A549 (cell line): Measurements from ENCODE around the gene AHCTF1. TPM values are rescaled to one million over a fixed set of nuclear protein-coding genes. Genes with fewer than 3 reads are reported as not detected.
"Not testable (repeated sequence)": the region's sequence is repeated elsewhere in the genome, so short reads cannot be mapped to it uniquely, and the experiment has no call there.

Experiments used
- ATAC-seq, 2 experiments: fragments of 200-7000 bp in 1 of 2; fragments of >200 bp in 1 of 2; cut with Nextera tagmentation in 1 of 2; cut with Tn5 transposase in 1 of 2; 3 replicates each; pipeline versions ENCODE4 v1.8.0 to v1.9.1; 2018 to 2020; ENCODE audit warnings: mild to moderate bottlenecking in 1 of 2, moderate library complexity in 1 of 2
- CTCF ChIA-PET: fragments of 300-600 bp; sonication (Branson Sonifier 250); formaldehyde crosslinking; extraction: SDS; loops from one replicate; lab custom pipeline; 2021; ENCODE audit warnings: antibody characterized with exemption, inconsistent platforms; lab: Yijun Ruan, JAX
- POLR2A ChIA-PET: fragments of 350-600 bp; formaldehyde crosslinking; extraction: SDS; loops from one replicate; lab custom pipeline; 2021; ENCODE audit warnings: antibody characterized with exemption, inconsistent platforms; lab: Yijun Ruan, JAX
- DNase-seq, 2 experiments: peaks; one replicate each; pipeline versions ENCODE4 v3.0.0 to v3.0.0-alpha.2; 2011 to 2016; ENCODE audit warnings: low read depth in 1 of 2, low spot score in 1 of 2
- FAIRE-seq: peaks from 2 replicates; lab custom pipeline; 2011; peaks lifted over from hg19 to GRCh38; lab: Jason Lieb, UNC
- H3K27ac ChIP-seq, 2 experiments: fragments of >200 bp; sonication (Bioruptor Twin); formaldehyde crosslinking; 3 replicates each; pipeline ENCODE4 v1.5.1; 2016 to 2017
- H3K4me1 ChIP-seq: fragments of >200 bp; sonication (Bioruptor Twin); formaldehyde crosslinking; 3 replicates; pipeline ENCODE4 v1.6.1; 2016
- H3K4me2 ChIP-seq: fragments of >200 bp; sonication (Bioruptor Twin); formaldehyde crosslinking; 3 replicates; pipeline ENCODE4 v1.6.1; 2016
- H3K4me3 ChIP-seq: fragments of >200 bp; sonication (Bioruptor Twin); formaldehyde crosslinking; 3 replicates; pipeline ENCODE4 v1.5.1; 2016
- H3K9me3 ChIP-seq: fragments of >200 bp; sonication (Bioruptor Twin); formaldehyde crosslinking; 3 replicates; pipeline ENCODE4 v1.6.1; 2016
- BHLHE40 ChIP-seq: IDR thresholded peaks from 2 replicates; pipeline ENCODE4 v1.6.1; 2012; ENCODE audit warnings: low read depth, low read length, inconsistent platforms
- CBX2 ChIP-seq: fragments of 200-600 bp; sonication (generic); IDR thresholded peaks from 2 replicates; pipeline ENCODE4 v1.6.1; 2016; ENCODE audit warnings: low read depth, mild to moderate bottlenecking, borderline replicate concordance
- CBX8 ChIP-seq: fragments of 200-600 bp; sonication (generic); IDR thresholded peaks from 2 replicates; pipeline ENCODE4 v1.6.1; 2016
- CHD2 ChIP-seq: fragments of 150-350 bp; IDR thresholded peaks from 2 replicates; pipeline ENCODE4 v1.6.1; 2014; ENCODE audit warnings: low read length; ENCODE audit not compliant: partially characterized antibody
- CHD4 ChIP-seq: fragments of 200-600 bp; sonication (generic); IDR thresholded peaks from 2 replicates; pipeline ENCODE4 v1.6.1; 2016; ENCODE audit warnings: antibody characterized with exemption, mild to moderate bottlenecking, borderline replicate concordance
- FOXS1 ChIP-seq: fragments of 250-450 bp; sonication (Bioruptor Pico); IDR thresholded peaks from 2 replicates; pipeline ENCODE4 v1.5.0; 2020; ENCODE audit warnings: mild to moderate bottlenecking, moderate library complexity
- HDAC2 ChIP-seq: fragments of 200-600 bp; sonication (generic); IDR thresholded peaks from 2 replicates; pipeline ENCODE4 v1.6.1; 2016
- HEYL ChIP-seq: fragments of 250-450 bp; sonication (Bioruptor Pico); IDR thresholded peaks from 2 replicates; pipeline ENCODE4 v1.8.0; 2021; ENCODE audit warnings: mild to moderate bottlenecking, moderate library complexity
- JUN ChIP-seq, 2 experiments: fragments of >200 bp; sonication (Bioruptor Twin); formaldehyde crosslinking; IDR thresholded peaks; 2 replicates in 1 of 2; 3 replicates in 1 of 2; pipeline ENCODE4 v1.6.1; 2016 to 2017
- JUNB ChIP-seq: fragments of >200 bp; sonication (Bioruptor Twin); formaldehyde crosslinking; IDR thresholded peaks from 2 replicates; pipeline ENCODE4 v1.6.1; 2016
- KDM5A ChIP-seq: fragments of 200-600 bp; sonication (generic); IDR thresholded peaks from 2 replicates; pipeline ENCODE4 v1.6.1; 2016; ENCODE audit warnings: antibody characterized with exemption, mild to moderate bottlenecking
- MAX ChIP-seq: IDR thresholded peaks from 2 replicates; pipeline ENCODE4 v1.6.1; 2012
- MAZ ChIP-seq: fragments of 150-350 bp; IDR thresholded peaks from 2 replicates; pipeline ENCODE4 v1.6.1; 2014; ENCODE audit warnings: antibody characterized with exemption, low read depth, low read length, borderline replicate concordance
- NR3C1 ChIP-seq: fragments of >200 bp; sonication (Bioruptor Twin); formaldehyde crosslinking; IDR thresholded peaks from 3 replicates; pipeline ENCODE4 v1.6.1; 2017
- PHF8 ChIP-seq: fragments of 200-600 bp; sonication (generic); IDR thresholded peaks from 2 replicates; pipeline ENCODE4 v1.6.1; 2016; ENCODE audit warnings: low read depth, mild to moderate bottlenecking, antibody characterized with exemption, moderate library complexity, borderline replicate concordance
- POLR2AphosphoS2 ChIP-seq: conservative IDR thresholded peaks from 2 replicates; pipeline ENCODE4 v1.6.1; 2012; ENCODE audit warnings: low read length, improper control_type of control experiment, inconsistent platforms
- RARB ChIP-seq: fragments of 250-450 bp; sonication (Bioruptor Pico); IDR thresholded peaks from 2 replicates; pipeline ENCODE4 v1.8.0; 2021; ENCODE audit warnings: mild to moderate bottlenecking, moderate library complexity
- RCOR1 ChIP-seq: fragments of 150-350 bp; IDR thresholded peaks from 2 replicates; pipeline ENCODE4 v1.6.1; 2014; ENCODE audit warnings: antibody characterized with exemption, low read length, low read depth
- SMC3 ChIP-seq: fragments of >200 bp; sonication (Bioruptor Twin); formaldehyde crosslinking; IDR thresholded peaks from 3 replicates; pipeline ENCODE4 v1.6.1; 2018; ENCODE audit warnings: inconsistent platforms
- SREBF2 ChIP-seq: fragments of 450-650 bp; IDR thresholded peaks from 2 replicates; pipeline ENCODE4 v1.6.1; 2014; ENCODE audit warnings: mild to moderate bottlenecking, moderate library complexity
- TFCP2L1 ChIP-seq: fragments of 250-450 bp; sonication (Bioruptor Pico); IDR thresholded peaks from 2 replicates; pipeline ENCODE4 v1.5.0; 2021; ENCODE audit warnings: mild to moderate bottlenecking
- ZFP36 ChIP-seq: fragments of 450-650 bp; IDR thresholded peaks from 2 replicates; pipeline ENCODE4 v1.6.1; 2014; ENCODE audit warnings: borderline replicate concordance; ENCODE audit not compliant: partially characterized antibody
- ZNF302 ChIP-seq: fragments of 250-450 bp; sonication (Bioruptor Pico); IDR thresholded peaks from 2 replicates; pipeline ENCODE4 v1.9.0; 2021; ENCODE audit warnings: inconsistent platforms, mild to moderate bottlenecking, moderate library complexity
- WGBS: methylation state at CpG from one replicate; pipeline ENCODE4 v1.1.6; 2017; ENCODE audit errors: missing lambda C conversion rate; 5-methylcytosine and 5-hydroxymethylcytosine counted together
- polyA plus RNA-seq, 4 experiments: library from polyadenylated mRNA; depleted of rRNA in 3 of 4; stranded (reverse); fragments of >200 nt; fragmentation: RNase III in 1 of 4; extraction: RNeasy Plus Mini Kit Qiagen cat#74134 plus additional on column Dnase treatment in 1 of 4; gene quantifications; 2 replicates in 3 of 4; 3 replicates in 1 of 4; pipeline ENCODE4 v1.2.3, GENCODE V29; 2011 to 2017
- TF ChIP-seq, protein P1 (sequence below): fragments of 250-450 bp; sonication (Bioruptor Pico); IDR thresholded peaks from 2 replicates; pipeline ENCODE4 v1.5.0; 2020; ENCODE audit warnings: low read depth, mild to moderate bottlenecking, moderate library complexity

AHCTF1 gene
- polyA plus RNA-seq, 2 of the 4 experiments (the other 2 are of a cell fraction): 27.0 to 44.7 TPM

DNA sequence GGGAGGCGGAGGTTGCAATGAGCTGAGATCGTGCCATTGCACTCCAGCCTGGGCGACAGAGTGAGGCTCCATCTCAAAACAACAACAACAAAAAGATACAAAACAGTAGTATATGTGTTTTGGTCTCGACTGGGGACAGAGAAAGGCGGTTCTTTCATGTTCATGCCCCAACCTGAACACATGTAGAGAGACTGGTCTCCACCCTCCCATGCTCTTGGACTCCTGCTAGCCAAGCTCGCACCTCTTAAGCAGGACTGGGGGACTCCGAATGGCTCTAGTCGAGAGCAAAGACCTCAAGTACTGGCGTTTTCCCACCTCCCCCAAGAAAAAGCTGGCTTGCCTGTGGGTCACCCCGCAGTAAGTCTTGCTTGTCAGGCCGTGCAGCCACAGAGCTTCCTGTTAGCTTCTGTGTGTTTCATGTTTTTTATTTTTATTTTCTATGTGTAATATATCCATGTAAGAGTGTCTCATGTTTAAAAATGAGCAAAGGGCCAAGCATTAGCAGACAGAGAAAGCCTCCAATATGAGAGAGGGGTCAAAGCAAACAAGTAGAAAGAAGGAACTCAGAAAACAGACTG is 116.0 kb downstream of the AHCTF1 start:
- no peaks in the 10 kb centered on the region for H3K9me3 ChIP-seq
- ATAC-seq (no peak), FAIRE-seq (no peak), DNase-seq (no peak)
- no peak overlapping the region for H3K4me2 ChIP-seq
- WGBS: 52% methylated on average over 11 of the region's 11 CpGs
- TF ChIP-seq JUNB: no peak
- no peak for TF ChIP-seq POLR2AphosphoS2
- TF ChIP-seq SREBF2: no peak
- TF ChIP-seq HDAC2: no peak
- no peak for TF ChIP-seq FOXS1 (CRISPR knock-in tag)
- TF ChIP-seq RCOR1: no peak
- no peak for TF ChIP-seq PHF8
- no peak for TF ChIP-seq NR3C1
- TF ChIP-seq MAZ: no peak
- no peak for TF ChIP-seq CBX8
- TF ChIP-seq KDM5A: no peak
- no peak for TF ChIP-seq CBX2
- TF ChIP-seq, protein P1, sequence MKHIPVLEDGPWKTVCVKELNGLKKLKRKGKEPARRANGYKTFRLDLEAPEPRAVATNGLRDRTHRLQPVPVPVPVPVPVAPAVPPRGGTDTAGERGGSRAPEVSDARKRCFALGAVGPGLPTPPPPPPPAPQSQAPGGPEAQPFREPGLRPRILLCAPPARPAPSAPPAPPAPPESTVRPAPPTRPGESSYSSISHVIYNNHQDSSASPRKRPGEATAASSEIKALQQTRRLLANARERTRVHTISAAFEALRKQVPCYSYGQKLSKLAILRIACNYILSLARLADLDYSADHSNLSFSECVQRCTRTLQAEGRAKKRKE (CRISPR knock-in tag): no peak
- no peaks in the 10 kb centered on the region for H3K4me1 ChIP-seq
- ChIA-PET CTCF (interaction anchor here (0.9 kb wide), 1 partner anchor 20 kb away, joined by 3 read pairs; no protein-coding TSS in a partner anchor), POLR2A (no interaction called here)
- H3K27ac ChIP-seq: no peak overlapping the region
- no peak overlapping the region for H3K4me3 ChIP-seq

GRCh38 chr1:246814890-246815289 is 116.9 kb downstream of the AHCTF1 start:
- H3K4me1 ChIP-seq: no peaks in the 10 kb centered on the region
- 56% methylated on average over 12 of the region's 13 CpGs for WGBS
- ChIA-PET POLR2A (no interaction called here), CTCF (interaction anchor here (0.9 kb wide), 1 partner anchor 21 kb away, joined by 3 read pairs; no protein-coding TSS in a partner anchor)
- no peak overlapping the region for H3K4me3 ChIP-seq
- TF ChIP-seq, protein P1 (CRISPR knock-in tag): no peak
- no peak for TF ChIP-seq BHLHE40
- TF ChIP-seq TFCP2L1 (CRISPR knock-in tag): no peak
- no peak for TF ChIP-seq MAX
- TF ChIP-seq RARB (CRISPR knock-in tag): no peak
- TF ChIP-seq CHD2: no peak
- no peak for TF ChIP-seq ZNF302
- TF ChIP-seq JUN (IDR thresholded peaks at IDR 0.05): no peak
- TF ChIP-seq HEYL: no peak
- TF ChIP-seq ZFP36: no peak
- TF ChIP-seq CHD4: no peak
- no peak for TF ChIP-seq SMC3
- no peaks in the 10 kb centered on the region for H3K9me3 ChIP-seq
- DNase-seq (no peak), FAIRE-seq (no peak), ATAC-seq (no peak)
- no peak overlapping the region for H3K4me2 ChIP-seq
- no peak overlapping the region for H3K27ac ChIP-seq

GRCh38 chr1:246813325-246813724 is 118.4 kb downstream of the AHCTF1 start:
- ATAC-seq, POLR2A ChIA-PET, CTCF ChIA-PET, H3K4me2 ChIP-seq, H3K4me1 ChIP-seq, H3K27ac ChIP-seq, DNase-seq, H3K9me3 ChIP-seq, FAIRE-seq, H3K4me3 ChIP-seq: not testable (repeated sequence)
- 76% methylated on average over 4 of the region's 4 CpGs for WGBS
